HG03066 (cell line): ENCODE measurements around the gene ARMS2.

Experiments
- ATAC-seq: cut with Tn5 transposase; IDR thresholded peaks from one replicate; pipeline ENCODE4 v1.9.1; 2021; ENCODE audit warnings: low read depth; ENCODE audit not compliant: unreplicated experiment

The ARMS2 gene

DNA sequence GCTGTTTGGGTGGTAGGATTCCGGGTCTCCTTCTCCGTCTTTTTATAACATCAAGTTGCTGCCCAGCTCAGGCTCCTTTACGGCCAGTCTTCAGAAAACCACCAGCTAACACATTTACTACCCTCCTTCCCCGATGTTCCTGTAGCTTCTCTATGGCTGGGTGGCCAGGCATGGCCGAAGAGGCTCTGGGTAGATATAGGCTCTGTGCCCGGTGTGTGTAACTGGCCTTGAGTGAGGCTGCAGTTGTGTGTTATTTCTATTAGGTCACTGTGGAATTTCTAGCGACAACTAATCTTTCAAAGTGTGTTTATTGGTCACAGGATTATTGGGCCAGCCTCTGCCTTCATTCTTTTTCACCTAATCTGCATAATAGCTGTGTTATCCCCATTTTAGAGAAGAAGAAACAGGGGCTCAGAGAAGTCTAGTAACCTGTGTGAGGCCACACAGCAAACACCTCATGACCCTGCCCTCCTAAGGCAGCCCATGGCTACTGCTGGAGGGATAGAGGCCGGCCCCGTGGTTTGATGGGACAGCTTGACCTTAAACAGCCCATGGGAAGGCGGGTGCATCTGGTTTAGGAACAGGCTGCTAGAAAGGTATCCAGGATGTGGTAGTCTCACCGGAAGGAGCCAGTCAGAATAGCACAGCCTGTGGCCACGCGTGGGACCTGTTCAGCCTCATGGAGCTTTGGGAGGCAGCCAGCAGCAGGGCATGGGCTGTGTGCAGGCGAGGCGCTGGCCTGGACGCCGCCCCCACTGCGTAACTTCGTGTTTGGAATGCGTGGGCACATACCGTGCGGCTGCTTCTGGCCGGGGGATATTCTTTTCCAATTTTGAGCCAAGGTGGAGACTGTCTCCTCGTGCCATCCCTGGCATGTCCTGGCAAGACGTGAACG, 36.6 kb downstream of the ARMS2 start:
- ATAC-seq, result no peak

DNA sequence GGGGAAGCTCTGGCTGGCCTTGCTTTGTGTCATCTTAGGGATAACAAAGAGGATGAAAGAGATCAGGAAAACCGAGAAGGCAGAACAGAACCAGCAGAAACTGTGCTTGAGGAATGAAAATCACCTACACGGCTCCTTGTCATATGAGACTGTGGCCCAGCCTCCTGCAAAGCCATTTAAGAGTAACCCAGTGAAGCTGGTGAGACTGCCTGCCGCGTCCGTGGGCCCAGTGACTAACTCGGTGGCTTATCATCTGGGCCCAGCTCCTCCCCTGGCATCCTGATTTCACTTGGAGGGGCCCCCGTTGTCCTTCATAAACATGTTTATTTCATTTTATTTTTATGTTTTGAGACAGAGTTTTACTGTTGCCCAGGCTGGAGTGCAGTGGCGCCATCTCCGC, 37.6 kb downstream of the ARMS2 start:
- no peak for ATAC-seq

DNA sequence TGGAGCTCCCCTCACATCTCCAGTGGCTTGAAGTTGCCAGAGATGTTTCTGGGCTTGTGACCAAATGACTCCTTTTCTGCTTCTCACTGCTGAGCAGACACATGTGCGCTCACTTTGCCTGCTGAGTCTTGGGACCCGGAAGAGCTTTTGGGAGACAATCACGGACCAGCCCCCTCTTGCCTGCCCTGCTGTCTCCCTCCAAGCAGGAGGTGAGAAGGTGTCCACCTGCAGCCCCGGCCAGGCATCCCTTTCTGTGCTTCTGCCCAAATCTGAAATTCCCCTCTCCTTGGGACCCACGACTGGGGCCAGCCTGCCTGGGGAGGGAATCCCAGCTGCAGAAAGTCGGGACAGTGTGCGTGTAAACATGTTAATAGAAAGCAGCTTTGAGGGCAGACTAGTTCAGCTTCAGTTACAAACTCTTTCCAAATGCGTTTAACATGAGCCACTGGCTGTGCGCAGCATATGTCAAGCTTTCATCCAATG, 38.6 kb downstream of the ARMS2 start:
- no peak for ATAC-seq

DNA sequence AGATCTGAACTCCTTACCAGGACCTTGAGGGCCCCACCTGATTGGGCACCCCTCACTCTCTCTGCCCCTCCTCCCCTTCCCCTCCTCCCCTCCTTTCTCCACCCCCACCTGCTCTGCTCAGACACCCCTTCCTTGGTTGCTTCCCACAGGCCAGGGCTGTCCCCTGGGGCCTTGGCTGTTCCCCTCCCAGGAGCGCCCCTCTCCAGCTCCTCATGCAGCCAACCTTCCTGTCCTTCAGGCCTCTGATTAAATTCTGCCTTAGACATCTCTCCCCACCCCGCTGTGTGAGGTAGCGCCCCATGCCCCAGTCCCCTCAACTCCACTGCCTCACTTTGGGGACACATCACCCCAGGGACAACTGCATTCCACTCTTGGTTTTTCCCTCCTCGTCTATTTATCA, 39.3 kb downstream of the ARMS2 start:
- no peak for ATAC-seq

- no peak for ATAC-seq
Observed at GRCh38 chr10:122494173-122494820, 39.8 kb downstream of the ARMS2 start.

GRCh38 chr10:122494833-122495232, 40.4 kb downstream of the ARMS2 start:
- no peak for ATAC-seq

- no peak for ATAC-seq
Observed at GRCh38 chr10:122495406-122496340, 41.2 kb downstream of the ARMS2 start.

GRCh38 chr10:122497241-122497640, 42.8 kb downstream of the ARMS2 start:
- ATAC-seq, result no peak

- ATAC-seq, result no peak
Observed at GRCh38 chr10:122498521-122498920, 44.1 kb downstream of the ARMS2 start.

DNA sequence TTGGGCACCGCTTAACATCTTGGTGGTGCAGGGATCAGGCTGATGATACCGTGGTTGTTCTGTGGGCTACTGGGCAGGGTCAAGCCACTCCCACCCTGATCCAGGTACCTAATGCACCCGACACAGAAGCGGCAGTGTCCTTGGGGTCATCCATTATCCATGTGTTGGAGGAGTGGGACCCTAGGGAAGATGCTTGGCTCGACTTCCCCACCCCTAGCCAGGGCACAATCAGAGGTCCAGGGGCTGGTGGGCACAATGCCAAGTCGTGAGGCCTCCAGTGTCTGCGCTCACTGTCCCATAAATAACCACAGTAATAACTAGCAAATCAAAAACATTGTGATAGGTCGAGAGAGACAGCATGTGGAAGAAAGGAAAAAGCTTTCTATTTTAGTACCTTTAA, 44.6 kb downstream of the ARMS2 start:
- ATAC-seq, result no peak

DNA sequence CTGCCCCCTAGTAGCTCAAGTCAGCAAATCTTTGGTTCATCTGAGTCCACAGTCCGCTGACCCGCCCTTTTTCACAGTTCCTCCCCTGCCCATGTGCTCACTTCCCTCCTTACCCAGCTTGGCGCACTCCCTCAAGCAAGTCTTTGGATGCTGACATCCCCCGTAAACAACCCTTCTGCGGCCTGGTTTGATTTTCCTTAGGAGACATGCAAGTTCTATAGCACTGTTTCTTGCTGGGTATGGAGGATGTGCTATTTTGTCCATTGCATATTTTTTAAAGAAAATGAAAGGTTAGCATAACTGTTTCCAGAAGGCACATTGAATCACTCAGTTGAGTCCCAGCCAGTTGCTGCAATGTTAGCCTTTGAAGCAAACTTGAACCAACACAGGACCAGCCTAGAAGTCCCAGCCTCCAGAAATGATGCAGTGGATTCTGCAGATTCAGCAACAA, 45.1 kb downstream of the ARMS2 start:
- no peak for ATAC-seq

- ATAC-seq, result no peak
Observed at GRCh38 chr10:122500194-122500593, 45.7 kb downstream of the ARMS2 start.

GRCh38 chr10:122500726-122501125, 46.3 kb downstream of the ARMS2 start:
- ATAC-seq, result no peak

DNA sequence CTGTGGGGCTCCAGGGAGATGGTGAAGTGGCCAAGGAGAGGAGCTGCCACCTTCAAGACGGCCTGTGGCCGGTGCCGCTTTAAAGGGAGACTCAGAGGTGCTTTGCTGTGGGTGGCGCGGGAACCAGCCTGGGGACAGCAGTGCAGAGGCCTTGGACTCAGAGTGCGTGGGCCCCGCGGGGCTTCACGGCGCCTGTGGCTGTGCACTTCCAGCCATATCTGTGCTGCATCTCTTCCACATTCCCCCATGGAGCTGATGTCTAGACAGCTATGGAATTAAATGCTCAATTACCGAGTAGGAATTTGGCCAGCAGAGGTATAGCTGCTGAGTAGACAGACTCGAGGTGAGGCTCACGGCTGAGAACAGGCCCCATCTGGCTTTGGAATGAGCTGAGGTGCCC, 48.6 kb downstream of the ARMS2 start:
- ATAC-seq, result no peak

DNA sequence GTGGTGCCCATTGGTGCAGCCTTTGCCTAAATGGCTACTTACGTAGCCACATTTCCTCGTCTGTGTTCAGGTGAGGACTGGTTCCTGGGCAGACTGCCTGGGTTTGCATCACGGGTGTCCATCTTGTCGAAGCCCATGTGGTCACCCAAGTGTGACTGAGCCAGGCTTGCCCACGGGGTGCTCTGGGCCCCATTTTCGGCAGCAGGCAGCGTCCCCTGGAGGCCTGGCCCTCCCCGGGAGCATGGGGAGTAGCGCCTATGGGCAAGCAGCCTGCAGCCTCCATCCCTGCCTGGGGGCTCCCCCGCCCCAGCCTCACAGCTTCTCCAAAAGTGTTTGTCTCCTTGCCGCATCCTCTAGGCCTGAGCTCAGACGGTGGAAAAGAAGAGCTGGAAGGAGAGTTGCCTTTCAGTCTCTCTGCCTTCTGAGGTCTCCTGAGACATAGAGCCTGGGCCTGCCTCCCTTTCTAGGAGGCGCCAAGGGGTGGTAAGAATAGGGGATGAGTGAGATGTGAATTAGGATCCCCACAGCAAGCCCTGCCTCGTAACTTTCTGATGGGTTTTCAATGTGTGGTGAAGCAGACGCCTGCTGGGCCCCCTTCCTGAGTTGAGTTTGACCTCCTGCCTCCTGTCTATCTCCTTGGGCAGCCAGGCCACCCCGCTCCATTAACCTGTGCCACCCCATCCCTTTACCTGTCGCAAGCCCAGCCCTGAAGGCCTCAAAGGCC, 49.6 kb downstream of the ARMS2 start:
- no peak for ATAC-seq

- no peak for ATAC-seq
Observed at GRCh38 chr10:122504610-122504950, 50.1 kb downstream of the ARMS2 start.

DNA sequence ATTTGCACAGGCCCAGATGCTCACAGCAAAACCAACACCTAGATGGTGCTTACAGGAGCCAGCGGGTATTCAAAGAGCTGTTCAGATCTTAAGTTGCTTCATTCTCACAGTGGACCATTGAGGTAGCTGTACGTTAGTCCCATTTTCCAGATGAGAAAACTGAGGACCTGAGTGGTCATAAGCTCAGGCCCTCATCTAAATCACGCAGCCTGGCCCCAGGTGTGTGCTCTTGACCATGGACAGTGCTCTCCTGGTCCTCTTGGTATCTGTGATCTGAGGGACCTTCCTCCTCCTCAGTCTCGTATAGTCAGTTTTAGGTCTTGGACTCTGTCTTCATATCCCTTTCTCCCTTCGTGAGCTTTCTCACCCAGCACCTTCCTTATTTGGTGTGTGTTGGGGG, 50.6 kb downstream of the ARMS2 start:
- ATAC-seq, result no peak

DNA sequence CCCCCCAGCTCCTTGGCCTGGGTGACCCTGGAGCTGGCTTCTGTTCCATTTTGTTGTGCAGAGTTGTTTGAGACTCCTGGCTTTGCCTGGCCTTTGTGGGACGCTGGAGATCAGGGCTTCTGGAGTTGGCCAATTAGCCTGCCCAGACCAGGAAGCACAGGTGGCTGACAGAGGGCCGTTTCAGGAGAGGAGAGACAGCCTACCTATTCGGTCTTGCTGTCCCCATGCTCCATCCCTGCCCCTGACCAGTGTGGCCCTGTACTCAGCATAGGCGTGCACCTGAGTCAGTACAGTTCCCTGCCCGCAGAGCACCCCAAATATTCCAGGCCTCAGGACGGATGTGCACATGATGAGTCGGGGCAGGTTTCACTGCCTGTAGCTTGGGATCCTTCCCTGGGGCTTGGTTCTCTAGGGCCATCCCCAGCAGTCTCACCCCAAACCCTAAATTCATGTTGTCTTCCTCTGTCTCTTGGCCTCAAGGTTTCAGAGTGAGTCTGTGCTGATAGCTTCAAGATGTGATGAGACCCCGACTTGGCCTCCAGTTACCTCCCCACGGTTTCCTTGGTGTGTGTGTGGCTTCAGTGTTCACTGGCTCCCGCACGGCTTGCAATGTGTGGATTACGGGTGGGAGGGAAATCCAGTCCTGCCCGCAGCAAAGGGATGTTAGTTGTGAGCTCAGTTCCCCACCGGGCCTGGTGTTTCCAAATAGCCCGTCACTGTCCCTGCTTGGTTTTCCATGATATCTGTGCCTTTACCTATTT, 51.6 kb downstream of the ARMS2 start:
- ATAC-seq, result no peak
